ENCODE data around the gene RPS6KA4.

Gene RPS6KA4

GRCh38 chr11:64384028-64384737, 25.2 kb downstream of the RPS6KA4 start:
- Histone ChIP-seq H3K9ac (ENCODE audit: low read depth, low read length) (no peak overlapping the region), H3K9me3 (ENCODE audit: insufficient read depth, low read depth, low read length) (no peaks in the 10 kb centered on the region), H3K36me3 (ENCODE audit: insufficient read depth, low read length) (no peaks in the 10 kb centered on the region), H3K27me3 (ENCODE audit: insufficient read depth, low read length) (no peaks in the 10 kb centered on the region), H3K4me1 (ENCODE audit: insufficient read depth, low read length) (no peaks in the 10 kb centered on the region), H3K27ac (ENCODE audit: low read depth, low read length) (no peak overlapping the region), H3K4me3 (ENCODE audit: low read length) (no peak overlapping the region)
- WGBS: 74% methylated on average over 17 of the region's 17 CpGs

GRCh38 chr11:64384981-64385944, 26.3 kb downstream of the RPS6KA4 start:
- Histone ChIP-seq H3K27ac (ENCODE audit: low read depth, low read length) (no peak overlapping the region), H3K27me3 (ENCODE audit: insufficient read depth, low read length) (no peaks in the 10 kb centered on the region), H3K9ac (ENCODE audit: low read depth, low read length) (no peak overlapping the region), H3K4me1 (ENCODE audit: insufficient read depth, low read length) (no peaks in the 10 kb centered on the region), H3K9me3 (ENCODE audit: insufficient read depth, low read depth, low read length) (no peaks in the 10 kb centered on the region), H3K36me3 (ENCODE audit: insufficient read depth, low read length) (no peaks in the 10 kb centered on the region), H3K4me3 (ENCODE audit: low read length) (no peak overlapping the region)
- WGBS: 88% methylated on average over 15 of the region's 15 CpGs

GRCh38 chr11:64385945-64386704, 27.2 kb downstream of the RPS6KA4 start:
- Histone ChIP-seq H3K4me1 (ENCODE audit: insufficient read depth, low read length) (no peaks in the 10 kb centered on the region), H3K4me3 (ENCODE audit: low read length) (no peak overlapping the region), H3K9ac (ENCODE audit: low read depth, low read length) (no peak overlapping the region), H3K36me3 (ENCODE audit: insufficient read depth, low read length) (no peaks in the 10 kb centered on the region), H3K27me3 (ENCODE audit: insufficient read depth, low read length) (no peaks in the 10 kb centered on the region), H3K27ac (ENCODE audit: low read depth, low read length) (no peak overlapping the region), H3K9me3 (ENCODE audit: insufficient read depth, low read depth, low read length) (no peaks in the 10 kb centered on the region)
- WGBS: 85% methylated on average over 11 of the region's 11 CpGs

- no peaks in the 10 kb centered on the region for H3K9me3 ChIP-seq (ENCODE audit: insufficient read depth, low read depth, low read length)
- H3K9ac ChIP-seq (ENCODE audit: low read depth, low read length): no peak overlapping the region
- no peaks in the 10 kb centered on the region for H3K36me3 ChIP-seq (ENCODE audit: insufficient read depth, low read length)
- H3K27me3 ChIP-seq (ENCODE audit: insufficient read depth, low read length): no peaks in the 10 kb centered on the region
- H3K4me3 ChIP-seq (ENCODE audit: low read length): no peak overlapping the region
- no peak overlapping the region for H3K27ac ChIP-seq (ENCODE audit: low read depth, low read length)
- H3K4me1 ChIP-seq (ENCODE audit: insufficient read depth, low read length): no peaks in the 10 kb centered on the region
These were observed 29.0 kb downstream of the RPS6KA4 start for GRCh38 chr11:64387916-64388315.

GRCh38 chr11:64388894-64389293, 29.9 kb downstream of the RPS6KA4 start:
- H3K27me3 ChIP-seq (ENCODE audit: insufficient read depth, low read length): no peaks in the 10 kb centered on the region
- 92% methylated on average over 10 of the region's 10 CpGs for WGBS
- H3K4me3 ChIP-seq (ENCODE audit: low read length): no peak overlapping the region
- H3K36me3 ChIP-seq (ENCODE audit: insufficient read depth, low read length): no peaks in the 10 kb centered on the region
- H3K4me1 ChIP-seq (ENCODE audit: insufficient read depth, low read length): no peaks in the 10 kb centered on the region
- H3K9ac ChIP-seq (ENCODE audit: low read depth, low read length): no peak overlapping the region
- H3K9me3 ChIP-seq (ENCODE audit: insufficient read depth, low read depth, low read length): no peaks in the 10 kb centered on the region
- H3K27ac ChIP-seq (ENCODE audit: low read depth, low read length): no peak overlapping the region

GRCh38 chr11:64389851-64390250, 30.9 kb downstream of the RPS6KA4 start:
- H3K27ac ChIP-seq (ENCODE audit: low read depth, low read length): no peak overlapping the region
- no peaks in the 10 kb centered on the region for H3K27me3 ChIP-seq (ENCODE audit: insufficient read depth, low read length)
- H3K36me3 ChIP-seq (ENCODE audit: insufficient read depth, low read length): no peaks in the 10 kb centered on the region
- 0 out of 2 replicates have a peak, but pooled peaks cover 5% of the 10 kb centered on the region for H3K4me1 ChIP-seq (ENCODE audit: insufficient read depth, low read length)
- no peak overlapping the region for H3K9ac ChIP-seq (ENCODE audit: low read depth, low read length)
- 90% methylated on average over 2 of the region's 2 CpGs for WGBS
- H3K4me3 ChIP-seq (ENCODE audit: low read length): no peak overlapping the region
- no peaks in the 10 kb centered on the region for H3K9me3 ChIP-seq (ENCODE audit: insufficient read depth, low read depth, low read length)

- H3K27me3 ChIP-seq (ENCODE audit: insufficient read depth, low read length): no peaks in the 10 kb centered on the region
- H3K9ac ChIP-seq (ENCODE audit: low read depth, low read length): no peak overlapping the region
- H3K36me3 ChIP-seq (ENCODE audit: insufficient read depth, low read length): no peaks in the 10 kb centered on the region
- H3K4me1 ChIP-seq (ENCODE audit: insufficient read depth, low read length): peaks cover 9% of the 10 kb centered on the region
- no peak overlapping the region for H3K4me3 ChIP-seq (ENCODE audit: low read length)
- H3K27ac ChIP-seq (ENCODE audit: low read depth, low read length): no peak overlapping the region
- no peaks in the 10 kb centered on the region for H3K9me3 ChIP-seq (ENCODE audit: insufficient read depth, low read depth, low read length)
- WGBS: 99% methylated on average over 3 of the region's 3 CpGs
These were observed 31.6 kb downstream of the RPS6KA4 start for GRCh38 chr11:64390558-64390957.

GRCh38 chr11:64391839-64392238, 32.9 kb downstream of the RPS6KA4 start:
- H3K27ac ChIP-seq (ENCODE audit: low read depth, low read length): no peak overlapping the region
- H3K9ac ChIP-seq (ENCODE audit: low read depth, low read length): no peak overlapping the region
- peaks cover 21% of the 10 kb centered on the region for H3K4me1 ChIP-seq (ENCODE audit: insufficient read depth, low read length)
- no peaks in the 10 kb centered on the region for H3K36me3 ChIP-seq (ENCODE audit: insufficient read depth, low read length)
- H3K4me3 ChIP-seq (ENCODE audit: low read length): no peak overlapping the region
- H3K27me3 ChIP-seq (ENCODE audit: insufficient read depth, low read length): no peaks in the 10 kb centered on the region
- 87% methylated on average over 3 of the region's 3 CpGs for WGBS
- H3K9me3 ChIP-seq (ENCODE audit: insufficient read depth, low read depth, low read length): no peaks in the 10 kb centered on the region

- no peaks in the 10 kb centered on the region for H3K9me3 ChIP-seq (ENCODE audit: insufficient read depth, low read depth, low read length)
- 55% methylated on average over 13 of the region's 13 CpGs for WGBS
- no peaks in the 10 kb centered on the region for H3K27me3 ChIP-seq (ENCODE audit: insufficient read depth, low read length)
- peak overlapping the region; percentile 61; the same call in 1 of the 2 replicates for H3K27ac ChIP-seq (ENCODE audit: low read depth, low read length)
- no peaks in the 10 kb centered on the region for H3K36me3 ChIP-seq (ENCODE audit: insufficient read depth, low read length)
- H3K4me1 ChIP-seq (ENCODE audit: insufficient read depth, low read length): peaks cover 21% of the 10 kb centered on the region
- 0 out of 2 replicates have a peak overlapping the region, but pooled peaks have one; percentile 3 for H3K4me3 ChIP-seq (ENCODE audit: low read length)
- H3K9ac ChIP-seq (ENCODE audit: low read depth, low read length): peak overlapping the region; percentile 46; the same call in 1 of the 2 replicates
These were observed 36.6 kb downstream of the RPS6KA4 start for GRCh38 chr11:64395545-64396078.

- Histone ChIP-seq H3K4me3 (ENCODE audit: low read length) (peak overlapping the region; percentile 3; the same call in 1 of the 2 replicates), H3K27me3 (ENCODE audit: insufficient read depth, low read length) (no peaks in the 10 kb centered on the region), H3K9me3 (ENCODE audit: insufficient read depth, low read depth, low read length) (no peaks in the 10 kb centered on the region), H3K4me1 (ENCODE audit: insufficient read depth, low read length) (peaks cover 21% of the 10 kb centered on the region), H3K27ac (ENCODE audit: low read depth, low read length) (peak overlapping the region; percentile 61; the same call in 1 of the 2 replicates), H3K36me3 (ENCODE audit: insufficient read depth, low read length) (no peaks in the 10 kb centered on the region), H3K9ac (ENCODE audit: low read depth, low read length) (peak overlapping the region; percentile 46; the same call in 1 of the 2 replicates)
- WGBS: 13% methylated on average over 15 of the region's 15 CpGs
These were observed 37.2 kb downstream of the RPS6KA4 start for GRCh38 chr11:64396079-64396591.
